A549 (cell line): ENCODE measurements around the gene CD9. TPM values are rescaled to one million over a fixed set of nuclear protein-coding genes. Genes with fewer than 3 reads are reported as not detected.

ENCODE experiments used
- ATAC-seq, 2 experiments: fragments of 200-7000 bp in 1 of 2; fragments of >200 bp in 1 of 2; cut with Nextera tagmentation in 1 of 2; cut with Tn5 transposase in 1 of 2; 3 replicates each; pipeline versions ENCODE4 v1.8.0 to v1.9.1; 2018 to 2020; ENCODE audit warnings: mild to moderate bottlenecking in 1 of 2, moderate library complexity in 1 of 2
- CTCF ChIA-PET: fragments of 300-600 bp; sonication (Branson Sonifier 250); formaldehyde crosslinking; extraction: SDS; loops from one replicate; lab custom pipeline; 2021; ENCODE audit warnings: antibody characterized with exemption, inconsistent platforms; lab: Yijun Ruan, JAX
- POLR2A ChIA-PET: fragments of 350-600 bp; formaldehyde crosslinking; extraction: SDS; loops from one replicate; lab custom pipeline; 2021; ENCODE audit warnings: antibody characterized with exemption, inconsistent platforms; lab: Yijun Ruan, JAX
- DNase-seq, 2 experiments: peaks; one replicate each; pipeline versions ENCODE4 v3.0.0 to v3.0.0-alpha.2; 2011 to 2016; ENCODE audit warnings: low read depth in 1 of 2, low spot score in 1 of 2
- FAIRE-seq: peaks from 2 replicates; lab custom pipeline; 2011; peaks lifted over from hg19 to GRCh38; lab: Jason Lieb, UNC
- H3K27ac ChIP-seq, 2 experiments: fragments of >200 bp; sonication (Bioruptor Twin); formaldehyde crosslinking; 3 replicates each; pipeline ENCODE4 v1.5.1; 2016 to 2017
- H3K4me1 ChIP-seq: fragments of >200 bp; sonication (Bioruptor Twin); formaldehyde crosslinking; 3 replicates; pipeline ENCODE4 v1.6.1; 2016
- H3K4me2 ChIP-seq: fragments of >200 bp; sonication (Bioruptor Twin); formaldehyde crosslinking; 3 replicates; pipeline ENCODE4 v1.6.1; 2016
- H3K4me3 ChIP-seq: fragments of >200 bp; sonication (Bioruptor Twin); formaldehyde crosslinking; 3 replicates; pipeline ENCODE4 v1.5.1; 2016
- H3K9me3 ChIP-seq: fragments of >200 bp; sonication (Bioruptor Twin); formaldehyde crosslinking; 3 replicates; pipeline ENCODE4 v1.6.1; 2016
- ATOH8 ChIP-seq: fragments of 250-450 bp; sonication (Bioruptor Pico); IDR thresholded peaks from 2 replicates; pipeline ENCODE4 v1.5.0; 2020; ENCODE audit warnings: low read depth, mild to moderate bottlenecking, moderate library complexity
- BCL3 ChIP-seq: fragments of >200 bp; sonication (Bioruptor Twin); formaldehyde crosslinking; IDR thresholded peaks from 3 replicates; pipeline ENCODE4 v1.6.1; 2016
- CBX2 ChIP-seq: fragments of 200-600 bp; sonication (generic); IDR thresholded peaks from 2 replicates; pipeline ENCODE4 v1.6.1; 2016; ENCODE audit warnings: low read depth, mild to moderate bottlenecking, borderline replicate concordance
- CEBPB ChIP-seq, 2 experiments: fragments of >200 bp in 1 of 2; sonication (Bioruptor Twin) in 1 of 2; formaldehyde crosslinking in 1 of 2; IDR thresholded peaks; 2 replicates each; pipeline ENCODE4 v1.6.1; 2012 to 2016
- E2F6 ChIP-seq: IDR thresholded peaks from 2 replicates; pipeline ENCODE4 v1.6.1; 2012; ENCODE audit warnings: low read depth, borderline replicate concordance
- EHF ChIP-seq: fragments of 250-450 bp; sonication (Bioruptor Pico); IDR thresholded peaks from 2 replicates; pipeline ENCODE4 v1.5.0; 2020; ENCODE audit warnings: mild to moderate bottlenecking
- FOSB ChIP-seq: fragments of 250-450 bp; sonication (Bioruptor Pico); IDR thresholded peaks from 2 replicates; pipeline ENCODE4 v1.5.0; 2020; ENCODE audit warnings: mild to moderate bottlenecking, moderate library complexity
- FOSL2 ChIP-seq, 2 experiments: fragments of 450-650 bp in 1 of 2; fragments of >200 bp in 1 of 2; sonication (Bioruptor Twin) in 1 of 2; formaldehyde crosslinking; IDR thresholded peaks; 2 replicates each; pipeline versions ENCODE4 v1.5.0 to v1.6.1; 2016 to 2020; ENCODE audit warnings: mild to moderate bottlenecking in 1 of 2, moderate library complexity in 1 of 2
- HDAC2 ChIP-seq: fragments of 200-600 bp; sonication (generic); IDR thresholded peaks from 2 replicates; pipeline ENCODE4 v1.6.1; 2016
- HOXA7 ChIP-seq: fragments of 250-450 bp; sonication (Bioruptor Pico); IDR thresholded peaks from 2 replicates; pipeline ENCODE4 v1.5.0; 2020; ENCODE audit warnings: mild to moderate bottlenecking, moderate library complexity
- HOXB13 ChIP-seq: fragments of 250-450 bp; sonication (Bioruptor Pico); IDR thresholded peaks from 2 replicates; pipeline ENCODE4 v1.5.0; 2020; ENCODE audit warnings: low read depth, mild to moderate bottlenecking, moderate library complexity
- HOXB5 ChIP-seq: fragments of 250-450 bp; sonication (Bioruptor Pico); IDR thresholded peaks from 2 replicates; pipeline ENCODE4 v1.5.0; 2020; ENCODE audit warnings: mild to moderate bottlenecking, moderate library complexity
- MAX ChIP-seq: IDR thresholded peaks from 2 replicates; pipeline ENCODE4 v1.6.1; 2012
- MAZ ChIP-seq: fragments of 150-350 bp; IDR thresholded peaks from 2 replicates; pipeline ENCODE4 v1.6.1; 2014; ENCODE audit warnings: antibody characterized with exemption, low read depth, low read length, borderline replicate concordance
- NR3C1 ChIP-seq: fragments of >200 bp; sonication (Bioruptor Twin); formaldehyde crosslinking; IDR thresholded peaks from 3 replicates; pipeline ENCODE4 v1.6.1; 2017
- PHF8 ChIP-seq: fragments of 200-600 bp; sonication (generic); IDR thresholded peaks from 2 replicates; pipeline ENCODE4 v1.6.1; 2016; ENCODE audit warnings: low read depth, mild to moderate bottlenecking, antibody characterized with exemption, moderate library complexity, borderline replicate concordance
- POLR2A ChIP-seq: IDR thresholded peaks from 2 replicates; pipeline ENCODE4 v1.6.1; 2012; ENCODE audit warnings: mild to moderate bottlenecking, low read length
- RARB ChIP-seq: fragments of 250-450 bp; sonication (Bioruptor Pico); IDR thresholded peaks from 2 replicates; pipeline ENCODE4 v1.8.0; 2021; ENCODE audit warnings: mild to moderate bottlenecking, moderate library complexity
- RCOR1 ChIP-seq: fragments of 150-350 bp; IDR thresholded peaks from 2 replicates; pipeline ENCODE4 v1.6.1; 2014; ENCODE audit warnings: antibody characterized with exemption, low read length, low read depth
- REST ChIP-seq: fragments of 200-600 bp; sonication (generic); IDR thresholded peaks from 2 replicates; pipeline ENCODE4 v1.6.1; 2016; ENCODE audit warnings: antibody characterized with exemption, mild to moderate bottlenecking, moderate library complexity
- RFX5 ChIP-seq: fragments of 450-650 bp; IDR thresholded peaks from 2 replicates; pipeline ENCODE4 v1.7.1; 2014; ENCODE audit warnings: antibody characterized with exemption, mild to moderate bottlenecking, moderate library complexity
- RNF2 ChIP-seq: fragments of 200-600 bp; sonication (generic); IDR thresholded peaks from 2 replicates; pipeline ENCODE4 v1.6.1; 2016; ENCODE audit warnings: low read depth, mild to moderate bottlenecking, antibody characterized with exemption, moderate library complexity, borderline replicate concordance
- SMC3 ChIP-seq: fragments of >200 bp; sonication (Bioruptor Twin); formaldehyde crosslinking; IDR thresholded peaks from 3 replicates; pipeline ENCODE4 v1.6.1; 2018; ENCODE audit warnings: inconsistent platforms
- SREBF2 ChIP-seq: fragments of 450-650 bp; IDR thresholded peaks from 2 replicates; pipeline ENCODE4 v1.6.1; 2014; ENCODE audit warnings: mild to moderate bottlenecking, moderate library complexity
- USF2 ChIP-seq: fragments of 450-650 bp; IDR thresholded peaks from 2 replicates; pipeline ENCODE4 v1.6.1; 2014; ENCODE audit warnings: antibody characterized with exemption
- ZC3H11A ChIP-seq: fragments of 450-650 bp; IDR thresholded peaks from 2 replicates; pipeline ENCODE4 v1.6.1; 2014; ENCODE audit warnings: antibody characterized with exemption, mild to moderate bottlenecking
- ZFP36 ChIP-seq: fragments of 450-650 bp; IDR thresholded peaks from 2 replicates; pipeline ENCODE4 v1.6.1; 2014; ENCODE audit warnings: borderline replicate concordance; ENCODE audit not compliant: partially characterized antibody
- ZNF302 ChIP-seq: fragments of 250-450 bp; sonication (Bioruptor Pico); IDR thresholded peaks from 2 replicates; pipeline ENCODE4 v1.9.0; 2021; ENCODE audit warnings: inconsistent platforms, mild to moderate bottlenecking, moderate library complexity
- WGBS: methylation state at CpG from one replicate; pipeline ENCODE4 v1.1.6; 2017; ENCODE audit errors: missing lambda C conversion rate; 5-methylcytosine and 5-hydroxymethylcytosine counted together
- polyA plus RNA-seq, 4 experiments: library from polyadenylated mRNA; depleted of rRNA in 3 of 4; stranded (reverse); fragments of >200 nt; fragmentation: RNase III in 1 of 4; extraction: RNeasy Plus Mini Kit Qiagen cat#74134 plus additional on column Dnase treatment in 1 of 4; gene quantifications; 2 replicates in 3 of 4; 3 replicates in 1 of 4; pipeline ENCODE4 v1.2.3, GENCODE V29; 2011 to 2017

Gene CD9
- polyA plus RNA-seq, 2 of the 4 experiments (the other 2 are of a cell fraction) = 116 to 185 TPM

GRCh38 chr12:6223545-6223944 is 23.3 kb downstream of the CD9 start:
- WGBS = 92% methylated on average over 9 of the region's 10 CpGs
- Histone ChIP-seq H3K4me1 (peaks cover 15% of the 10 kb centered on the region), H3K9me3 (no peaks in the 10 kb centered on the region), H3K4me2 (no peak overlapping the region), H3K4me3 (no peak overlapping the region), H3K27ac (no peak overlapping the region)
- ChIA-PET POLR2A (no interaction called here), CTCF (interaction anchor here (0.7 to 32.3 kb wide), 2 partner anchors 52 to 280 kb away, joined by 3 to 529 read pairs; no protein-coding TSS in a partner anchor)
- no peak for TF ChIP-seq MAZ
- no peak for TF ChIP-seq ZC3H11A
- TF ChIP-seq CBX2 = no peak
- TF ChIP-seq SMC3 = no peak
- TF ChIP-seq USF2 = no peak
- no peak for TF ChIP-seq REST
- no peak for TF ChIP-seq RNF2
- no peak for TF ChIP-seq E2F6
- no peak for TF ChIP-seq HOXA7 (CRISPR knock-in tag)
- TF ChIP-seq EHF = no peak
- no peak for TF ChIP-seq MAX
- no peak for TF ChIP-seq HOXB5 (CRISPR knock-in tag)
- TF ChIP-seq HOXB13 (CRISPR knock-in tag) = no peak
- no peak for TF ChIP-seq POLR2A
- no peak for TF ChIP-seq FOSB
- no peak for TF ChIP-seq ZFP36
- FAIRE-seq = no peak
- ATAC-seq = no peak
- no peak for DNase-seq

GRCh38 chr12:6224550-6224949 is 24.4 kb downstream of the CD9 start:
- H3K4me3 ChIP-seq = no peak overlapping the region
- DNase-seq = no peak
- no peaks in the 10 kb centered on the region for H3K9me3 ChIP-seq
- FAIRE-seq = no peak
- ATAC-seq = no peak
- no peak overlapping the region for H3K4me2 ChIP-seq
- ChIA-PET CTCF (interaction anchor here (1.0 to 6.4 kb wide), 3 partner anchors 12 to 54 kb away, joined by 3 to 38 read pairs (median 5); no protein-coding TSS in a partner anchor), POLR2A (interaction anchor here (0.6 kb wide), 1 partner anchor 45 kb away, joined by 3 read pairs; no protein-coding TSS in a partner anchor)
- WGBS = 76% methylated on average over 7 of the region's 10 CpGs
- H3K27ac ChIP-seq = no peak overlapping the region
- TF ChIP-seq EHF (no peak), RCOR1 (no peak), SREBF2 (no peak), NR3C1 (no peak), ATOH8 (no peak), ZNF302 (CRISPR knock-in tag) (no peak), PHF8 (no peak), RARB (CRISPR knock-in tag) (no peak), FOSB (no peak), POLR2A (no peak), FOSL2 (IDR thresholded peaks at IDR 0.05) (no peak), FOSL2 (CRISPR knock-in tag; IDR thresholded peaks at IDR 0.05) (no peak), CEBPB (IDR thresholded peaks at IDR 0.05) (no peak), BCL3 (no peak), RFX5 (no peak), HDAC2 (no peak)
- TF ChIP-seq, all 56 proteins: peak for 0
- peaks cover 19% of the 10 kb centered on the region for H3K4me1 ChIP-seq
